ENCODE data around the gene SRGAP1. TPM values are rescaled to one million over a fixed set of nuclear protein-coding genes. Genes with fewer than 3 reads are reported as not detected.
"Not testable (repeated sequence)": the region's sequence is repeated elsewhere in the genome, so short reads cannot be mapped to it uniquely, and the experiment has no call there.

SRGAP1 gene
- total RNA-seq, 8 experiments from 2014 or later, result 2.2 to 11.4 (median 8.3) TPM

DNA sequence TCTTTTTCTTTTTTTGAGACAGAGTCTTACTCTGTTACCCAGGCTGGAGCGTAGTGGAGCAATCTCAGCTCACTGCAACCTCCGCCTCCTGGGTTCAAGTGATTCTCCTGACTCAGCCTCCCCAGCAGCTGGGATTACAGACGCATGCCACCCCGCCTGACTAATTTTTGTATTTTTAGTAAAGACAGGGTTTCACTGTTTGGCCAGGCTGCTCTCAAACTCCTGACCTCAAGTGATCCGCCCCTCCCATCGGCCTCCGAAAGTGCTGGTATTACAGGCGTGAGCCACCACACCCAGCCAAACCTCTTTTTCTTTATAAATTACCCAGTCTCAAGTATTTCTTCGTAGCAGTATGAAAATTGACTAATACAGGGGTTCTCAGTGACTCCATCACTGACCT lies 35.7 kb downstream of the SRGAP1 start:
- not testable (repeated sequence) for H3K4me1 ChIP-seq (replicated peaks in 1 of 2); ATAC-seq (replicated peaks in 6 of 8)
- 50 to 100% (median 95%) methylated on average over 1 to 9 of the region's 9 CpGs; no CpG with 5 or more reads in 1 of the 10 experiments for WGBS, 10 experiments

DNA sequence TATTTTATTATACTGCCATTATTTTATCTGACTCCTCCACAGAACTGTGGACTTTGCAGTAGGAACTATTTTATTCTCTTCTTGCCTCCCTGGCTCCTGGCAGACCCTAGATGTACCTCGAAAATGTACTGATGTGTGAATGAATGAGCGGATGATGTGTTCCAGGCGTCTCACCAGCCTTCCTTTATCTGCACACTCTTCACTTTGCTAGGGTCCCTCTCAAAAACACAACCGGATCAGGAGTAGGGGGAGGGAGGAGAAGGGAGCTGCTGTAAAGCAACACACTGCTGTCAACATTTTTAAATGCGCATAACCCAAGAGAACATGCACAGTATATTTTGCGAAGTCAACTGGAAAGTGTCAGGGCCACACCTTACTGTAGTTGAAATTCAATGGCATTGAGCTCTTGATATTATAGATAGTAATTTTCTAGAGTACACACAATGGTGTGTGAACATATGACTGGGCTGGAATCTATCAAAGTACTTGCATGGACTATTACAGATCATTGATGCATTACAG lies 36.3 kb downstream of the SRGAP1 start:
- peaks cover 0 to 2% of the 10 kb centered on the region in 2 donors for H3K4me1 ChIP-seq (replicated peaks in 1 of 2)
- no peak overlapping the region for H3K4me3 ChIP-seq
- 40 to 100% (median 76%) methylated on average over 1 to 5 of the region's 6 CpGs; no CpG with 5 or more reads in 2 of the 10 experiments for WGBS, 10 experiments
- peak in 4 of 8 experiments; percentile 32 to 76 (median 63) for ATAC-seq (replicated peaks in 6 of 8)
- H3K27ac ChIP-seq, result no peak overlapping the region
- in situ Hi-C loops (cut with MboI; ENCODE audit: low pct_unique_long_range_greater_than_20kb in 2 of 9, low sequenced_read_pairs in 9 of 9, unreplicated experiment in 9 of 9), result no loop called here

More for the DNA sequence above, 35.7 kb downstream of the SRGAP1 start:
- H3K4me3 ChIP-seq; H3K27ac ChIP-seq; in situ Hi-C loops (cut with MboI; ENCODE audit: low pct_unique_long_range_greater_than_20kb in 2 of 9, low sequenced_read_pairs in 9 of 9, unreplicated experiment in 9 of 9): not testable (repeated sequence)

- in situ Hi-C loops (cut with MboI; ENCODE audit: low pct_unique_long_range_greater_than_20kb in 2 of 9, low sequenced_read_pairs in 9 of 9, unreplicated experiment in 9 of 9), result no loop called here
- no peak overlapping the region for H3K27ac ChIP-seq
- peak; percentile 37 to 67 (median 47) for ATAC-seq (replicated peaks in 6 of 8)
- no peak overlapping the region for H3K4me3 ChIP-seq
- 27 to 100% (median 60%) methylated on average over 1 to 2 of the region's 2 CpGs; no CpG with 5 or more reads in 4 of the 10 experiments for WGBS, 10 experiments
- H3K4me1 ChIP-seq (replicated peaks in 1 of 2), result no peaks in the 10 kb centered on the region
Observed at GRCh38 chr12:63882844-63883243, 38.3 kb downstream of the SRGAP1 start.

- Histone ChIP-seq H3K4me3 (no peak overlapping the region), H3K4me1 (replicated peaks in 1 of 2) (peaks cover 0 to 2% of the 10 kb centered on the region in 2 donors), H3K27ac (no peak overlapping the region)
- no peak for ATAC-seq (replicated peaks in 6 of 8)
- 90 to 100% (median 100%) methylated on average over 1 to 2 of the region's 2 CpGs; no CpG with 5 or more reads in 3 of the 10 experiments for WGBS, 10 experiments
- in situ Hi-C loops (cut with MboI; ENCODE audit: low pct_unique_long_range_greater_than_20kb in 2 of 9, low sequenced_read_pairs in 9 of 9, unreplicated experiment in 9 of 9), result no loop called here
Observed at GRCh38 chr12:63885401-63885800, 40.9 kb downstream of the SRGAP1 start.

- 22 to 100% (median 81%) methylated on average over 1 to 5 of the region's 8 CpGs for WGBS, 10 experiments
- Histone ChIP-seq H3K4me3 (no peak overlapping the region), H3K4me1 (replicated peaks in 1 of 2) (peaks cover 0 to 7% of the 10 kb centered on the region in 2 donors), H3K27ac (no peak overlapping the region)
- ATAC-seq (replicated peaks in 6 of 8), result peak; percentile 32 to 96 (median 58)
- in situ Hi-C loops (cut with MboI; ENCODE audit: low pct_unique_long_range_greater_than_20kb in 2 of 9, low sequenced_read_pairs in 9 of 9, unreplicated experiment in 9 of 9), result no loop called here
Observed at GRCh38 chr12:63888908-63889635, 44.6 kb downstream of the SRGAP1 start.

DNA sequence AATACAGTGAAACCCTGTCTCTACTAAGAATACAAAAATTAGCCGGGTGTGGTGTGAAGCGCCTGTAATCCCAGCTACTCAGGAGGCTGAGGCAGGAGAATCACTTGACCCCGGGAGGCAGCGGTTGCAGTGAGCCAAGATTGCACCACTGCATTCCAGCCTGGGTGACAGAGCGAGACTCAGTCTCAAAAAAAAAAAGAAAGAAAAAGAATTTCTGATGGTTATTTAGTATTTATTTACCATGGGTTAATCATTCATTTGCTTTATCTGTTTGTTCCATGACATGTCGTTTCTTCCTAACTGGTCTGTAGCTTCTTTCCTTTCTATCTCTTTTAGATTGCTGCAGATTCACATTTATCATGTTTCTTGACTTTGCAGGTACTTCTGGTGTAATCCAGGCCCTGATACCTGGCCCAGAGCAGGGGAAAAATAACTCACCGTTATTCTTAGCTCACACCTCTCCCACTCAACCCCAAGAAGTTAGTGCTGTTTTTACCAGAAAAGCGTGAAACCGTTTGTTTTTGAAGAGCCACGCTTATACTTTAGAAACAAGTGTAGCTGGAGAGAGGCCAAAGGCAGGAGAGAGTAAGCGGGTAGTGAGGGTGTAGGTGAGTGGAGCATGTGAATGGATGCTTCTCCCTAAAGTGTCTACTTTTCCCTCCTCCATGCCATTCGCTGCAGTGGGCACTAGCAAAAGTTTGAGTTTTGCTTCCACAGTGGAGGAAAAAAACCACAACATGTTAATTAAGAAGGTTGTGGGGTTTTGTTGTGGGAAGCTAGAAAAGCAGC lies 45.4 kb downstream of the SRGAP1 start:
- Histone ChIP-seq H3K27ac (no peak overlapping the region), H3K4me1 (replicated peaks in 1 of 2) (peaks cover 0 to 7% of the 10 kb centered on the region in 2 donors), H3K4me3 (no peak overlapping the region)
- 84 to 100% (median 94%) methylated on average over 1 to 8 of the region's 12 CpGs for WGBS, 10 experiments
- in situ Hi-C loops (cut with MboI; ENCODE audit: low pct_unique_long_range_greater_than_20kb in 2 of 9, low sequenced_read_pairs in 9 of 9, unreplicated experiment in 9 of 9), result no loop called here
- ATAC-seq (replicated peaks in 6 of 8), result no peak

GRCh38 chr12:63893170-63893569 lies 48.7 kb downstream of the SRGAP1 start:
- in situ Hi-C loops (cut with MboI; ENCODE audit: low pct_unique_long_range_greater_than_20kb in 2 of 9, low sequenced_read_pairs in 9 of 9, unreplicated experiment in 9 of 9), result no loop called here
- 14 to 100% (median 57%) methylated on average over 1 of the region's 1 CpG; no CpG with 5 or more reads in 3 of the 10 experiments for WGBS, 10 experiments
- Histone ChIP-seq H3K4me1 (replicated peaks in 1 of 2) (peaks cover 0 to 11% of the 10 kb centered on the region in 2 donors), H3K4me3 (no peak overlapping the region), H3K27ac (no peak overlapping the region)
- peak in 7 of 8 experiments; percentile 7 to 71 (median 50) for ATAC-seq (replicated peaks in 6 of 8)

DNA sequence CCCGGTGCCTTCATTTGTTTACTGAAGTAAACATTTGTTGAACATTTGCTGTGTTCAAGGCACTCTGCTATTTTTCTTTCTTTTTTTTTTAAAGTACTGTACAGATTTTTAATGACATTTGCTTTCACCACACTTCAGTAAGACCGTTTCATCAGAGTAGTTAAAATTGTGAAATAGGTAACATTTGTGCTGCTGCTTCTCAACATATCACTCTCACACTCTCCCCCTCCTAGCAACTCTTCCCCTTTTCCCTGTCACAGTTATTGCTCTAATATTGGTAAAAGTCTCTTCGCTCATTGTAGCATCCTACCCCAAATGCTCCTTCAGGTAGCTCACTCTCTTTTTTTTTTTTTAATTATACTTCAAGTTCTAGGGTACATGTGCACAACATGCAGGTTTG lies 49.6 kb downstream of the SRGAP1 start:
- WGBS, 10 experiments, result 60 to 100% (median 100%) methylated on average over 1 to 3 of the region's 3 CpGs
- H3K4me1 ChIP-seq (replicated peaks in 1 of 2), result peaks cover 0 to 9% of the 10 kb centered on the region in 2 donors
- ATAC-seq (replicated peaks in 6 of 8), result no peak
- no peak overlapping the region for H3K27ac ChIP-seq
- H3K4me3 ChIP-seq, result no peak overlapping the region
- in situ Hi-C loops (cut with MboI; ENCODE audit: low pct_unique_long_range_greater_than_20kb in 2 of 9, low sequenced_read_pairs in 9 of 9, unreplicated experiment in 9 of 9), result no loop called here

DNA sequence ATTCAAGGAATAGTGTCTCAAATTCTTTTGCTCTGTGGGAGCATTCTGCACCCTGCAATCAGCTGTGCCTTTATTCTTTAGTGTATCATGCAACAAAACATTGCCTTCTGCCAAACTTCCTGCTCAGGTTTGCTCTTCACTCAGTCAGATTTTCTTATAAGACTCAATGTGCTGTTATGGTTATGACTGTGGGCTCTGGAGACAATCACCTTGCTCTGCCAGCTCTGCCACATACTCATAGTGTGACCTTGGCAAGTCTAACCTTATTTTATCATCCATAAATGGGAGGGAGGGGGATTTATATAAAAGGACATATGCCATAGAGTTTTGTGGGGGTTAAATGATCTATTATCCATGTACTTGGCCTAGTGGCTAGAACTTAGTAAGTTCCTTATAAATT lies 51.3 kb downstream of the SRGAP1 start:
- no peak overlapping the region for H3K27ac ChIP-seq
- ATAC-seq (replicated peaks in 6 of 8), result no peak
- peaks cover 0 to 9% of the 10 kb centered on the region in 2 donors for H3K4me1 ChIP-seq (replicated peaks in 1 of 2)
- in situ Hi-C loops (cut with MboI; ENCODE audit: low pct_unique_long_range_greater_than_20kb in 2 of 9, low sequenced_read_pairs in 9 of 9, unreplicated experiment in 9 of 9), result no loop called here
- H3K4me3 ChIP-seq, result no peak overlapping the region

DNA sequence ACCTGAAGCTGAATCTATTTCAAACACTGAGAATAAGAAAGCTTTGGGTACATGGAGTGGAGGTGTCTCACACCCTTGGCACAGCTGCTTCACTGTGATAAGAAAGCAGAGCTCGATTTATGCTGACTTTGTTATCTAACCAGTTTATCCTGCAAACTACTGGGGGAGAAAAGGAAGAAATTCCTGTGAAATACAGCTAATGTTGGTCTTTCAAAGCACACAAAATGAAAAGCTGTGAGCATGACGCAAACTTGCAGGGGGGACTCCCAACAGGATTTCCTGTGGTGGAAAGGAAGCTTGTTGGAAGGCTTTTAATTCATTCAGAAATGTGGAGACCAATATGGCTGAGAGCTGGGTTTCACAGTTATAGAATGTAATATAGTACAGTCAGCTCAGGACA lies 53.4 kb downstream of the SRGAP1 start:
- Histone ChIP-seq H3K27ac (no peak overlapping the region), H3K4me3 (no peak overlapping the region), H3K4me1 (replicated peaks in 1 of 2) (peaks cover 0 to 4% of the 10 kb centered on the region in 2 donors)
- WGBS, 10 experiments, result 0 to 100% (median 77%) methylated on average over 1 to 2 of the region's 2 CpGs; no CpG with 5 or more reads in 2 of the 10 experiments
- in situ Hi-C loops (cut with MboI; ENCODE audit: low pct_unique_long_range_greater_than_20kb in 2 of 9, low sequenced_read_pairs in 9 of 9, unreplicated experiment in 9 of 9), result no loop called here
- ATAC-seq (replicated peaks in 6 of 8), result peak in 1 of 8 experiments; percentile 31

GRCh38 chr12:63898764-63899337 lies 54.4 kb downstream of the SRGAP1 start:
- 80 to 100% (median 94%) methylated on average over 1 to 4 of the region's 4 CpGs for WGBS, 10 experiments
- Histone ChIP-seq H3K4me1 (replicated peaks in 1 of 2) (peaks cover 0 to 4% of the 10 kb centered on the region in 2 donors), H3K4me3 (no peak overlapping the region), H3K27ac (no peak overlapping the region)
- in situ Hi-C loops (cut with MboI; ENCODE audit: low pct_unique_long_range_greater_than_20kb in 2 of 9, low sequenced_read_pairs in 9 of 9, unreplicated experiment in 9 of 9), result no loop called here
- no peak for ATAC-seq (replicated peaks in 6 of 8)

DNA sequence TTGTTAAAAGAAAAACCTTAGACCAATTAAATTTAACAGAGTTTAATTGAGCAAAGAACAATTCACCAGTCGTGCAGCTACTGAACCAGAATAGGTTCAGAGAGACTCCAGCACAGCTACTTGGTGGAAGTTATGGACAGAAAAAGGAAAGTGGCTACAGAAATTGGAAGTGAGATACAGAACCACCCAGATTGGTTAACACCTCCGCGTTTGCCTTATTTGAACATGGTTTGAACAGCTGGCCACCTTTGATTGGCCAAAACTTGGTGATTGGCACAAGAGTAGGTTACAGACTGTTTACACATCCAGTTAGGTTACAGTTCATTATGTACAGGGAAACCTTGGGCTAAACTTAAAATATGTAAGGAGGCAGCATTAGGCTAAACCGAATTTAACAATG lies 54.9 kb downstream of the SRGAP1 start:
- H3K27ac ChIP-seq, result no peak overlapping the region
- WGBS, 10 experiments, result 63 to 100% (median 87%) methylated on average over 1 to 4 of the region's 4 CpGs; no CpG with 5 or more reads in 1 of the 10 experiments
- in situ Hi-C loops (cut with MboI; ENCODE audit: low pct_unique_long_range_greater_than_20kb in 2 of 9, low sequenced_read_pairs in 9 of 9, unreplicated experiment in 9 of 9), result no loop called here
- H3K4me3 ChIP-seq, result no peak overlapping the region
- H3K4me1 ChIP-seq (replicated peaks in 1 of 2), result peaks cover 0 to 4% of the 10 kb centered on the region in 2 donors
- ATAC-seq (replicated peaks in 6 of 8), result no peak
